CD4-positive, alpha-beta T cell treated with Interleukin-17A for 1 hour (primary cell): ENCODE data around the gene EPB41L4A.
"Not testable (repeated sequence)": the region's sequence is repeated elsewhere in the genome, so short reads cannot be mapped to it uniquely, and the experiment has no call there.

Experiments used
- DNase-seq: peaks from one replicate; pipeline ENCODE4 v3.0.0-alpha.2; 2020

The EPB41L4A gene

GRCh38 chr5:112419164-112419985 lies at the start of gene EPB41L4A:
Gene EPB41L4A (minus strand): TSS chr5:112419277. CDS start chr5:112419039, 238 bp downstream.
- DNase-seq: no peak

GRCh38 chr5:112467485-112467884 lies 48.4 kb upstream of the EPB41L4A start:
- DNase-seq: no peak

- DNase-seq: not testable (repeated sequence)
Observed at GRCh38 chr5:112466261-112466660, 47.2 kb upstream of the EPB41L4A start.

- DNase-seq: not testable (repeated sequence)
Observed at GRCh38 chr5:112447187-112447760, 28.2 kb upstream of the EPB41L4A start.

GRCh38 chr5:112445626-112446350 lies 26.7 kb upstream of the EPB41L4A start:
- DNase-seq: no peak

GRCh38 chr5:112443932-112444331 lies 24.9 kb upstream of the EPB41L4A start:
- not testable (repeated sequence) for DNase-seq

GRCh38 chr5:112440031-112440430 lies 21.0 kb upstream of the EPB41L4A start:
- no peak for DNase-seq

GRCh38 chr5:112436144-112436543 lies 17.1 kb upstream of the EPB41L4A start:
- no peak for DNase-seq

- DNase-seq: no peak
Observed at GRCh38 chr5:112434641-112435040, 15.6 kb upstream of the EPB41L4A start.

- not testable (repeated sequence) for DNase-seq
Observed at GRCh38 chr5:112426202-112426601, 7.1 kb upstream of the EPB41L4A start.

- DNase-seq: peak; percentile 36
Observed at GRCh38 chr5:112419986-112420864, 1.1 kb upstream of the EPB41L4A start.

- DNase-seq: no peak
Observed at GRCh38 chr5:112418659-112419163, 366 bp downstream of the EPB41L4A start.

GRCh38 chr5:112417931-112418658 lies 982 bp downstream of the EPB41L4A start:
- DNase-seq: peak; percentile 60

GRCh38 chr5:112415552-112415951 lies 3.5 kb downstream of the EPB41L4A start:
- no peak for DNase-seq

GRCh38 chr5:112413611-112414010 lies 5.5 kb downstream of the EPB41L4A start:
- DNase-seq: no peak

GRCh38 chr5:112412346-112412745 lies 6.7 kb downstream of the EPB41L4A start:
- DNase-seq: no peak

- DNase-seq: no peak
Observed at GRCh38 chr5:112411903-112412302, 7.2 kb downstream of the EPB41L4A start.

GRCh38 chr5:112407666-112408065 lies 11.4 kb downstream of the EPB41L4A start:
- no peak for DNase-seq

- DNase-seq: no peak
Observed at GRCh38 chr5:112407240-112407639, 11.8 kb downstream of the EPB41L4A start.

GRCh38 chr5:112403069-112403468 lies 16.0 kb downstream of the EPB41L4A start:
- DNase-seq: no peak

- DNase-seq: no peak
Observed at GRCh38 chr5:112401924-112402323, 17.2 kb downstream of the EPB41L4A start.

- DNase-seq: no peak
Observed at GRCh38 chr5:112397690-112398089, 21.4 kb downstream of the EPB41L4A start.
